ENCODE measurements around the gene BACH2. TPM values are rescaled to one million over a fixed set of nuclear protein-coding genes. Genes with fewer than 3 reads are reported as not detected.

BACH2 gene
- total and polyA plus RNA-seq, 9 of the 15 experiments (the other 6 are each of a cell fraction or from before 2014, with no cell fraction given), result 0.06 to 3.1 (median 0.59) TPM

DNA sequence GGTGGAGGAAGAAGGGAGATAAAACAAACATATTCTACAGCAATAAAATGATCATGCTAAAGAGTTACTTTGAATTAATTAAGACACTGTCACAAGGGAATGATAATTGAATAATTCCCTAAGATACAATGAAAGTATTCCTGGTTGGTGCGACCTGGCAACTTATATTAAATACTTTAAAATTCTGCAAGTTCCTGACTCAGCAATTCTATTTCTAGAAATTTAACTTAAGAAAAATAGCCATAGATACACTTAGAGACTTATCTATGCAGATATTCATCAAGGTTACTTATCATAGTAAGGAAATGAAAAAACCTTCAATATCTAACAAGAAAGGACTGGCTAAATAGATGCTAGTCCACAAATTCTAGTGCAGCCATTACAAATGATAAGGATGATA lies 156.0 kb downstream of the BACH2 start:
- Histone ChIP-seq H3K4me3 (no peak overlapping the region), H2AFZ (ENCODE audit: low read depth, low read length) (no peak overlapping the region), H3K27ac (ENCODE audit: extremely low read depth, low read depth, low read length) (no peak overlapping the region), H3K79me2 (ENCODE audit: control insufficient read depth, insufficient read depth, low read length) (no peaks in the 10 kb centered on the region), H3K27me3 (ENCODE audit: control insufficient read depth in 2 of 2, insufficient read depth in 2 of 2, low read length in 2 of 2) (peaks cover 0 to 7% of the 10 kb centered on the region in 2 experiments; a peak in 3 of 5 replicates), H3K4me1 (replicated peaks in 1 of 2; ENCODE audit: control insufficient read depth in 2 of 2, insufficient read depth in 2 of 2, low read length in 2 of 2) (no peaks in the 10 kb centered on the region; a peak in 2 of 5 replicates), H3K9me3 (replicated peaks; ENCODE audit: control insufficient read depth, insufficient read depth, low read depth, low read length) (no peaks in the 10 kb centered on the region), H3K36me3 (ENCODE audit: control insufficient read depth, insufficient read depth, low read length) (no peaks in the 10 kb centered on the region), H3K4me2 (ENCODE audit: insufficient read depth, low read length) (no peak overlapping the region), H4K20me1 (replicated peaks; ENCODE audit: control insufficient read depth, insufficient read depth, low read length) (no peaks in the 10 kb centered on the region), H3K9ac (ENCODE audit: insufficient read depth in 1 of 2, low read depth in 2 of 2, low read length in 2 of 2) (no peak overlapping the region), H3K9me1 (ENCODE audit: control insufficient read depth, insufficient read depth, low read length) (no peaks in the 10 kb centered on the region)
- POLR2A ChIA-PET, result no interaction called here
- CTCF ChIA-PET (ENCODE audit: low intra/inter-chr PET ratio), result no interaction called here
- WGBS (ENCODE audit: insufficient coverage, low coverage, missing lambda C conversion rate), result 42% methylated on average over 1 of the region's 1 CpG
- no peak for DNase-seq (ENCODE audit: extremely low read depth in 1 of 4, low spot score in 3 of 4)
- BruUV-seq (replicated peaks), result no TSS peak
- in situ Hi-C loops (cut with MboI) (no loop called here), intact Hi-C loops (cut with micrococcal nuclease) (no loop called here)
- no peak for ATAC-seq
- no peak for FAIRE-seq
- TF ChIP-seq HOMEZ (CRISPR knock-in tag; IDR thresholded peaks at IDR 0.05), result no peak
- no peak for TF ChIP-seq POLR2G (IDR thresholded peaks at IDR 0.05; ENCODE audit: low read depth, low read length)
- TF ChIP-seq MAFK (IDR thresholded peaks at IDR 0.05; ENCODE audit: low read length), result peak; percentile 83; the same call in 1 of the 2 replicates
- no peak for TF ChIP-seq ZSCAN29 (IDR thresholded peaks at IDR 0.05)
- no peak for TF ChIP-seq KDM5B (IDR thresholded peaks at IDR 0.05; ENCODE audit: insufficient replicate concordance, low read depth, low read length)
- TF ChIP-seq ELF2 (CRISPR knock-in tag; IDR thresholded peaks at IDR 0.05), result no peak
- TF ChIP-seq TAL1 (IDR thresholded peaks at IDR 0.05), result no peak
- TF ChIP-seq, protein P1, sequence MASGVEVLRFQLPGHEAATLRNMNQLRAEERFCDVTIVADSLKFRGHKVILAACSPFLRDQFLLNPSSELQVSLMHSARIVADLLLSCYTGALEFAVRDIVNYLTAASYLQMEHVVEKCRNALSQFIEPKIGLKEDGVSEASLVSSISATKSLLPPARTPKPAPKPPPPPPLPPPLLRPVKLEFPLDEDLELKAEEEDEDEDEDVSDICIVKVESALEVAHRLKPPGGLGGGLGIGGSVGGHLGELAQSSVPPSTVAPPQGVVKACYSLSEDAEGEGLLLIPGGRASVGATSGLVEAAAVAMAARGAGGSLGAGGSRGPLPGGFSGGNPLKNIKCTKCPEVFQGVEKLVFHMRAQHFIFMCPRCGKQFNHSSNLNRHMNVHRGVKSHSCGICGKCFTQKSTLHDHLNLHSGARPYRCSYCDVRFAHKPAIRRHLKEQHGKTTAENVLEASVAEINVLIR (CRISPR knock-in tag; IDR thresholded peaks at IDR 0.05), result no peak
- no peak for TF ChIP-seq FOXP4 (CRISPR knock-in tag; IDR thresholded peaks at IDR 0.05; ENCODE audit: borderline replicate concordance)
- TF ChIP-seq, protein P2, sequence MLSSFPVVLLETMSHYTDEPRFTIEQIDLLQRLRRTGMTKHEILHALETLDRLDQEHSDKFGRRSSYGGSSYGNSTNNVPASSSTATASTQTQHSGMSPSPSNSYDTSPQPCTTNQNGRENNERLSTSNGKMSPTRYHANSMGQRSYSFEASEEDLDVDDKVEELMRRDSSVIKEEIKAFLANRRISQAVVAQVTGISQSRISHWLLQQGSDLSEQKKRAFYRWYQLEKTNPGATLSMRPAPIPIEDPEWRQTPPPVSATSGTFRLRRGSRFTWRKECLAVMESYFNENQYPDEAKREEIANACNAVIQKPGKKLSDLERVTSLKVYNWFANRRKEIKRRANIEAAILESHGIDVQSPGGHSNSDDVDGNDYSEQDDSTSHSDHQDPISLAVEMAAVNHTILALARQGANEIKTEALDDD (IDR thresholded peaks at IDR 0.05), result no peak
- TF ChIP-seq E2F4 (CRISPR knock-in tag; IDR thresholded peaks at IDR 0.05; ENCODE audit: low read depth), result no peak
- TF ChIP-seq SIN3B (IDR thresholded peaks at IDR 0.05; ENCODE audit: low read depth), result no peak
- TF ChIP-seq MAFF (IDR thresholded peaks at IDR 0.05; ENCODE audit: low read length), result peak; percentile 79
- no peak for TF ChIP-seq MLX (CRISPR knock-in tag; conservative IDR thresholded peaks at IDR 0.05)

Measured in K562 (cell line).